DND-41 (cell line): ENCODE measurements around the gene KCNAB2.

ENCODE experiments used
- ATAC-seq: fragments of 200-7000 bp; cut with Tn5 transposase; 3 replicates; pipeline ENCODE4 v1.9.1; 2021; ENCODE audit warnings: low read depth; ENCODE audit not compliant: insufficient read depth
- DNase-seq: peaks from one replicate; pipeline ENCODE4 v3.0.0-alpha.2; 2020
- H2AFZ ChIP-seq: 2 replicates; pipeline ENCODE4 v1.6.0; 2012; ENCODE audit warnings: low read depth, low read length
- H3K27ac ChIP-seq: 2 replicates; pipeline ENCODE4 v1.5.1; 2012; ENCODE audit warnings: low read length, inconsistent platforms
- H3K27me3 ChIP-seq: fragments of 200-600 bp; sonication (generic); 2 replicates; pipeline ENCODE4 v1.6.0; 2012; ENCODE audit warnings: low read length, mild to moderate bottlenecking, inconsistent platforms; ENCODE audit not compliant: insufficient read depth, poor library complexity
- H3K36me3 ChIP-seq: 2 replicates; pipeline ENCODE4 v1.5.1; 2012; ENCODE audit warnings: low read length, inconsistent platforms; ENCODE audit not compliant: insufficient read depth
- H3K4me1 ChIP-seq: 2 replicates; pipeline ENCODE4 v1.5.1; 2012; ENCODE audit warnings: mild to moderate bottlenecking, low read length; ENCODE audit not compliant: insufficient read depth
- H3K4me2 ChIP-seq: 2 replicates; pipeline ENCODE4 v1.6.0; 2012; ENCODE audit warnings: mild to moderate bottlenecking, moderate library complexity, low read length, inconsistent platforms; ENCODE audit not compliant: insufficient read depth
- H3K4me3 ChIP-seq, 2 experiments: fragments of 200-600 bp in 1 of 2; shearing (Covaris generic) in 1 of 2; 2 replicates each; pipeline ENCODE4 v1.5.1; 2012 to 2016; ENCODE audit warnings: inconsistent platforms in 2 of 2, low read length in 2 of 2, mild to moderate bottlenecking in 2 of 2, low read depth in 1 of 2, moderate library complexity in 1 of 2
- H3K79me2 ChIP-seq: 2 replicates; pipeline ENCODE4 v1.6.0; 2012; ENCODE audit warnings: low read length, inconsistent platforms; ENCODE audit not compliant: insufficient read depth
- H3K9ac ChIP-seq: 2 replicates; pipeline ENCODE4 v1.6.0; 2012; ENCODE audit warnings: low read depth, mild to moderate bottlenecking, inconsistent platforms, low read length, moderate library complexity
- H3K9me3 ChIP-seq: 2 replicates; pipeline ENCODE4 v1.5.1; 2012; ENCODE audit warnings: low read length, moderate library complexity, mild to moderate bottlenecking, inconsistent platforms; ENCODE audit not compliant: insufficient read depth, severe bottlenecking
- H4K20me1 ChIP-seq: 2 replicates; pipeline ENCODE4 v1.6.0; 2012; ENCODE audit warnings: low read length; ENCODE audit not compliant: insufficient read depth
- CTCF ChIP-seq: IDR thresholded peaks from 2 replicates; pipeline ENCODE4 v1.5.1; 2012; ENCODE audit warnings: borderline replicate concordance, low read length, moderate library complexity, mild to moderate bottlenecking; ENCODE audit not compliant: poor library complexity, severe bottlenecking; ENCODE audit errors: extremely low read depth
- EZH2 ChIP-seq: IDR thresholded peaks from 3 replicates; pipeline ENCODE4 v1.6.1; 2012; ENCODE audit warnings: borderline replicate concordance, low read depth, mild to moderate bottlenecking, moderate library complexity, low read length, inconsistent platforms; ENCODE audit not compliant: severe bottlenecking

The KCNAB2 gene

GRCh38 chr1:6098303-6099215 is 52.9 kb downstream of the KCNAB2 start:
- H3K79me2 ChIP-seq: no peaks in the 10 kb centered on the region
- ATAC-seq (no peak), DNase-seq (no peak)
- no peak overlapping the region for H3K9ac ChIP-seq
- H3K4me3 ChIP-seq: no peak overlapping the region
- TF ChIP-seq EZH2: no peak
- no peak for TF ChIP-seq CTCF
- H3K36me3 ChIP-seq: peaks cover 38% of the 10 kb centered on the region
- H3K4me2 ChIP-seq: no peak overlapping the region
- no peaks in the 10 kb centered on the region for H3K4me1 ChIP-seq
- no peaks in the 10 kb centered on the region for H3K27me3 ChIP-seq
- H3K9me3 ChIP-seq: no peaks in the 10 kb centered on the region
- peaks cover 10% of the 10 kb centered on the region; the same call in 1 of the 2 replicates for H4K20me1 ChIP-seq
- no peak overlapping the region for H2AFZ ChIP-seq
- H3K27ac ChIP-seq: no peak overlapping the region

- ATAC-seq (no peak), DNase-seq (no peak)
- no peaks in the 10 kb centered on the region for H3K27me3 ChIP-seq
- no peak overlapping the region for H3K4me3 ChIP-seq
- H3K36me3 ChIP-seq: peaks cover 35% of the 10 kb centered on the region
- H3K9me3 ChIP-seq: no peaks in the 10 kb centered on the region
- no peaks in the 10 kb centered on the region for H3K4me1 ChIP-seq
- H3K27ac ChIP-seq: no peak overlapping the region
- TF ChIP-seq CTCF (no peak), EZH2 (no peak)
- no peak overlapping the region for H2AFZ ChIP-seq
- H3K79me2 ChIP-seq: no peaks in the 10 kb centered on the region
- no peak overlapping the region for H3K4me2 ChIP-seq
- no peak overlapping the region for H3K9ac ChIP-seq
- H4K20me1 ChIP-seq: peaks cover 10% of the 10 kb centered on the region; the same call in 1 of the 2 replicates
Measured at GRCh38 chr1:6099297-6099696, 53.6 kb downstream of the KCNAB2 start.

GRCh38 chr1:6099787-6100765 is 54.4 kb downstream of the KCNAB2 start:
- H3K27me3 ChIP-seq: no peaks in the 10 kb centered on the region
- H3K4me2 ChIP-seq: no peak overlapping the region
- H3K4me3 ChIP-seq: no peak overlapping the region
- H3K27ac ChIP-seq: no peak overlapping the region
- peaks cover 27% of the 10 kb centered on the region for H3K36me3 ChIP-seq
- no peaks in the 10 kb centered on the region for H3K9me3 ChIP-seq
- peaks cover 6% of the 10 kb centered on the region; the same call in 1 of the 2 replicates for H4K20me1 ChIP-seq
- H2AFZ ChIP-seq: no peak overlapping the region
- DNase-seq: no peak
- peak; percentile 42; the same call in 2 of the 3 replicates for ATAC-seq
- no peak overlapping the region for H3K9ac ChIP-seq
- no peaks in the 10 kb centered on the region for H3K4me1 ChIP-seq
- TF ChIP-seq EZH2 (no peak), CTCF (peak; percentile 39)
- no peaks in the 10 kb centered on the region for H3K79me2 ChIP-seq
